ENCODE measurements around the gene AP4S1.
"Not testable (repeated sequence)": the region's sequence is repeated elsewhere in the genome, so short reads cannot be mapped to it uniquely, and the experiment has no call there.

Gene AP4S1

GRCh38 chr14:31025367-31026076 lies at the start of gene AP4S1:
TSS of gene AP4S1 (plus strand) at chr14:31025649. CDS start at chr14:31066197, 40,548 bp downstream.
- no peak for DNase-seq

- DNase-seq = no peak
These were observed 47.7 kb upstream of the AP4S1 start for GRCh38 chr14:30977752-30978151.

- not testable (repeated sequence) for DNase-seq
These were observed 45.2 kb upstream of the AP4S1 start for GRCh38 chr14:30980106-30980704.

GRCh38 chr14:30980980-30981379 lies 44.5 kb upstream of the AP4S1 start:
- DNase-seq = no peak

GRCh38 chr14:30982533-30982932 lies 42.9 kb upstream of the AP4S1 start:
- DNase-seq = no peak

GRCh38 chr14:30983858-30984257 lies 41.6 kb upstream of the AP4S1 start:
- no peak for DNase-seq

- no peak for DNase-seq
These were observed 39.7 kb upstream of the AP4S1 start for GRCh38 chr14:30985796-30986195.

- no peak for DNase-seq
These were observed 36.9 kb upstream of the AP4S1 start for GRCh38 chr14:30988509-30988908.

- no peak for DNase-seq
These were observed 34.7 kb upstream of the AP4S1 start for GRCh38 chr14:30990770-30991169.

- no peak for DNase-seq
These were observed 34.0 kb upstream of the AP4S1 start for GRCh38 chr14:30991408-30991807.

GRCh38 chr14:30993071-30993470 lies 32.4 kb upstream of the AP4S1 start:
- DNase-seq = no peak

GRCh38 chr14:30994681-30995620 lies 30.5 kb upstream of the AP4S1 start:
- no peak for DNase-seq

- no peak for DNase-seq
These were observed 29.8 kb upstream of the AP4S1 start for GRCh38 chr14:30995689-30996088.

- no peak for DNase-seq
These were observed 28.4 kb upstream of the AP4S1 start for GRCh38 chr14:30996892-30997659.

GRCh38 chr14:30998100-30998706 lies 27.2 kb upstream of the AP4S1 start:
- DNase-seq = no peak

- no peak for DNase-seq
These were observed 26.2 kb upstream of the AP4S1 start for GRCh38 chr14:30999038-30999773.

GRCh38 chr14:31000629-31001338 lies 24.7 kb upstream of the AP4S1 start:
- no peak for DNase-seq

GRCh38 chr14:31001339-31001658 lies 24.1 kb upstream of the AP4S1 start:
- no peak for DNase-seq

- DNase-seq = no peak
These were observed 22.2 kb upstream of the AP4S1 start for GRCh38 chr14:31003284-31003683.

- not testable (repeated sequence) for DNase-seq
These were observed 21.4 kb upstream of the AP4S1 start for GRCh38 chr14:31004007-31004406.

GRCh38 chr14:31006703-31007102 lies 18.7 kb upstream of the AP4S1 start:
- no peak for DNase-seq

Data from DMS153 (cell line).